Immature natural killer cell (primary cell): ENCODE results near the gene CGB8. TPM values are rescaled to one million over a fixed set of nuclear protein-coding genes. Genes with fewer than 3 reads are reported as not detected.

Experiments used
- DNase-seq, 3 donors: peaks; one replicate each; pipeline ENCODE4 v3.0.0; 2022; ENCODE audit warnings: mixed read lengths in 1 of 3
- H3K27ac Mint-ChIP-seq, 6 donors: one replicate each; pipeline ENCODE4 v1.8.0; 2020; ENCODE audit warnings: mixed read lengths in 6 of 6, mild to moderate bottlenecking in 5 of 6, inconsistent platforms in 4 of 6, moderate library complexity in 3 of 6
- H3K27me3 Mint-ChIP-seq, 3 donors: one replicate each; pipeline ENCODE4 v1.8.0; 2020 to 2021; ENCODE audit warnings: low read depth in 3 of 3, mild to moderate bottlenecking in 3 of 3, mixed read lengths in 3 of 3, moderate library complexity in 3 of 3, inconsistent platforms in 1 of 3
- H3K36me3 Mint-ChIP-seq, 3 donors: one replicate each; pipeline ENCODE4 v1.8.0; 2020; ENCODE audit warnings: mixed read lengths in 3 of 3, inconsistent platforms in 2 of 3, mild to moderate bottlenecking in 2 of 3
- H3K4me1 Mint-ChIP-seq, 2 donors: one replicate each; pipeline ENCODE4 v1.8.0; 2020; ENCODE audit warnings: inconsistent platforms in 2 of 2, mild to moderate bottlenecking in 2 of 2, mixed read lengths in 2 of 2, moderate library complexity in 1 of 2
- H3K4me3 Mint-ChIP-seq, 5 donors: one replicate each; pipeline ENCODE4 v1.8.0; 2020; ENCODE audit warnings: mild to moderate bottlenecking in 5 of 5, mixed read lengths in 5 of 5, inconsistent platforms in 3 of 5, moderate library complexity in 3 of 5
- H3K9me3 Mint-ChIP-seq, 6 donors: one replicate each; pipeline ENCODE4 v1.8.0; 2020; ENCODE audit warnings: mild to moderate bottlenecking in 6 of 6, mixed read lengths in 6 of 6, inconsistent platforms in 4 of 6, moderate library complexity in 3 of 6
- polyA plus RNA-seq, 3 donors: library from polyadenylated mRNA; unstranded; fragments of 300-500 nt; fragmentation: Illumina TruSeq; gene quantifications; one replicate each; pipeline ENCODE4 v1.2.3, GENCODE V29; 2021

Gene CGB8
- polyA plus RNA-seq, 3 donors from 2014 or later: not detected

DNA sequence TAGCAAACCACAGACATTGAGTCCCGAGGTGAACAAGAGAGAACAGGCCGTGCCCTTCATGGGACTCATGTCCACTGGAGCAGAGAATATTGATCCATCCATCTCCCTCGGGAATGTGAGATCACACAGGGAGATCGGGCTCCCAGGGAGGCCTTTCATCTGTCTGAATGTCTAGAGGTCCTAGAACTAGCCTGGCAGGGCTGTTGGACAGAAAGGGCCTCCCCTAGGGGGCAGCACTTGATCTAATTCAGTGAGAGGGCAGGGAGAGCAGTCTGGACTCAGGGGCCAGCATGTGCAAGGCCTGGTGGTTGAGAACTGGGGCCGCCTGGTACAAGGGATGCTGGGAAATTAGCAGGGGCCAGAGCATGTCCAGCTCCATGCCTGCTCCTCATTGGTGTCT lies 50.9 kb downstream of the CGB8 start:
- Mint-ChIP-seq H3K9me3 (no peaks in the 10 kb centered on the region), H3K27ac (peak overlapping the region in 1 of 6 donors; percentile 21), H3K36me3 (no peaks in the 10 kb centered on the region), H3K4me3 (no peak overlapping the region), H3K4me1 (peaks cover 18 to 33% of the 10 kb centered on the region in 2 donors), H3K27me3 (peaks cover 0 to 5% (median 4%) of the 10 kb centered on the region in 3 donors)
- DNase-seq: peak in 2 of 3 donors; percentile 14 to 30

Other genes with a start within 250 kb of the CGB8 start
- 10 to 100 TPM; 18.0 to 21.3 (median 19.9) TPM for gene BCAT2, start 238.1 kb downstream of the CGB8 start, polyA plus RNA-seq
- gene HSD17B14, start 212.6 kb downstream of the CGB8 start, polyA plus RNA-seq: not detected
- 1 to 10 TPM; 3.0 to 5.9 (median 4.8) TPM for gene PLEKHA4, start 180.5 kb downstream of the CGB8 start, polyA plus RNA-seq
- gene PPP1R15A, start 176.7 kb downstream of the CGB8 start, polyA plus RNA-seq: 100 to 1,000 TPM in 1 of 3 donors, 10 to 100 TPM in 2; 41.7 to 149 (median 48.8) TPM
- not detected for gene TULP2, start 150.4 kb downstream of the CGB8 start, polyA plus RNA-seq
- gene NUCB1, start 148.8 kb downstream of the CGB8 start, polyA plus RNA-seq: 100 to 1,000 TPM in 1 of 3 donors, 10 to 100 TPM in 2; 76.7 to 219 (median 89.7) TPM
- gene DHDH, start 115.4 kb downstream of the CGB8 start, polyA plus RNA-seq: 1 to 10 TPM in 1 of 3 donors, not detected in 2; 1.3 TPM
- 100 to 1,000 TPM in 2 of 3 donors, 10 to 100 TPM in 1; 88.6 to 137 (median 106) TPM for gene BAX, start 94.2 kb downstream of the CGB8 start, polyA plus RNA-seq
- 1,000 to 10,000 TPM; 3,472 to 4,403 (median 4,065) TPM for gene FTL, start 83.8 kb downstream of the CGB8 start, polyA plus RNA-seq
- gene GYS1, start 55.8 kb downstream of the CGB8 start, polyA plus RNA-seq: 10 to 100 TPM; 16.0 to 40.3 (median 32.9) TPM
- 10 to 100 TPM; 64.0 to 72.7 (median 64.2) TPM for gene RUVBL2, start 55.2 kb downstream of the CGB8 start, polyA plus RNA-seq
- gene LHB, start 32.0 kb downstream of the CGB8 start, polyA plus RNA-seq: not detected
- not detected for gene CGB3, start 24.8 kb downstream of the CGB8 start, polyA plus RNA-seq
- not detected for gene CGB2, start 17.2 kb downstream of the CGB8 start, polyA plus RNA-seq
- gene CGB1, start 12.2 kb downstream of the CGB8 start, polyA plus RNA-seq: not detected
- not detected for gene CGB5, start 5.3 kb downstream of the CGB8 start, polyA plus RNA-seq
- not detected for gene CGB7, start 8.6 kb upstream of the CGB8 start, polyA plus RNA-seq
- gene NTF4, start 15.7 kb upstream of the CGB8 start, polyA plus RNA-seq: not detected
- not detected for gene KCNA7, start 23.6 kb upstream of the CGB8 start, polyA plus RNA-seq
- gene SNRNP70, start 36.3 kb upstream of the CGB8 start, polyA plus RNA-seq: 10 to 100 TPM; 42.6 to 84.4 (median 48.8) TPM
- gene LIN7B, start 65.3 kb upstream of the CGB8 start, polyA plus RNA-seq: 1 to 10 TPM; 3.2 to 6.9 (median 5.6) TPM
- gene C19orf73, start 70.0 kb upstream of the CGB8 start, polyA plus RNA-seq: 1 to 10 TPM; 2.6 to 5.5 (median 3.6) TPM
- gene PPFIA3, start 70.4 kb upstream of the CGB8 start, polyA plus RNA-seq: under 1 TPM in 2 of 3 donors, not detected in 1; 0.07 to 0.58 TPM
- not detected for gene HRC, start 106.3 kb upstream of the CGB8 start, polyA plus RNA-seq
- gene TRPM4, start 108.7 kb upstream of the CGB8 start, polyA plus RNA-seq: under 1 TPM in 1 of 3 donors, not detected in 2; 0.17 TPM